ENCODE results near the gene PKMYT1.

- no peak for TF ChIP-seq EZH2 (IDR thresholded peaks at IDR 0.05; ENCODE audit: low read depth)
- TF ChIP-seq CTCF (conservative IDR thresholded peaks at IDR 0.05), result no peak
Measured at GRCh38 chr16:2977440-2977839, 2.8 kb downstream of the PKMYT1 start.
